Astrocyte of the spinal cord (primary cell): ENCODE measurements around the gene SLC7A7.
"Not testable (repeated sequence)": the region's sequence is repeated elsewhere in the genome, so short reads cannot be mapped to it uniquely, and the experiment has no call there.

Experiments
- DNase-seq: peaks from one replicate; pipeline ENCODE4 v3.0.0; 2011; ENCODE audit warnings: low read depth, low spot score
- H3K4me3 ChIP-seq: 2 replicates; pipeline ENCODE4 v1.5.1; 2011; ENCODE audit warnings: low read depth, mild to moderate bottlenecking, low read length, moderate library complexity
- in situ Hi-C: cut with HindIII; loops from 2 replicates; pipeline ENCODE4 v1.10.0; 2017; ENCODE audit warnings: low sequenced_read_pairs
- TF ChIP-seq, protein P1 (sequence below): IDR thresholded peaks from 2 replicates; pipeline ENCODE4 v1.5.1; 2012; ENCODE audit warnings: low read depth, mild to moderate bottlenecking, low read length, inconsistent platforms

SLC7A7 gene

DNA sequence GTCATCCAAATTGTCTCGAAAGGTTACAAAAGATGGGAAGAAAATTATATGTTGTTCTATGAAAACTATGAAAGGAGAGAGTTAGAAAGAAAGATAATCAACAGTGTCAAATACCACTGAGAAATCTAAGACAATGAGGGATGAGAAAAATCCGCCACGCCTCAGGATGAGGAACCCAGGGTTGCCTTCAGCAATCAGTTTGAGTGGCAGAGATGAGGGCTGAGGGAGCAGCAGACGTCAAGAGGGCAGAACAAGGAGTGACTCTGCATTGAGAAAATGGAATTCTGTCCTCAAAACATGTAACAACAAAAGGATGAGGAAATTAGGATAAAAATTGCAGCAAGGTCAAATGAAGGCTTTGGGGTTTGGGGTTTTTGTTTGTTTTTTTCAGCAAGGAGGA, 67.0 kb downstream of the SLC7A7 start:
- no peak for DNase-seq
- no peak overlapping the region for H3K4me3 ChIP-seq
- TF ChIP-seq, protein P1, sequence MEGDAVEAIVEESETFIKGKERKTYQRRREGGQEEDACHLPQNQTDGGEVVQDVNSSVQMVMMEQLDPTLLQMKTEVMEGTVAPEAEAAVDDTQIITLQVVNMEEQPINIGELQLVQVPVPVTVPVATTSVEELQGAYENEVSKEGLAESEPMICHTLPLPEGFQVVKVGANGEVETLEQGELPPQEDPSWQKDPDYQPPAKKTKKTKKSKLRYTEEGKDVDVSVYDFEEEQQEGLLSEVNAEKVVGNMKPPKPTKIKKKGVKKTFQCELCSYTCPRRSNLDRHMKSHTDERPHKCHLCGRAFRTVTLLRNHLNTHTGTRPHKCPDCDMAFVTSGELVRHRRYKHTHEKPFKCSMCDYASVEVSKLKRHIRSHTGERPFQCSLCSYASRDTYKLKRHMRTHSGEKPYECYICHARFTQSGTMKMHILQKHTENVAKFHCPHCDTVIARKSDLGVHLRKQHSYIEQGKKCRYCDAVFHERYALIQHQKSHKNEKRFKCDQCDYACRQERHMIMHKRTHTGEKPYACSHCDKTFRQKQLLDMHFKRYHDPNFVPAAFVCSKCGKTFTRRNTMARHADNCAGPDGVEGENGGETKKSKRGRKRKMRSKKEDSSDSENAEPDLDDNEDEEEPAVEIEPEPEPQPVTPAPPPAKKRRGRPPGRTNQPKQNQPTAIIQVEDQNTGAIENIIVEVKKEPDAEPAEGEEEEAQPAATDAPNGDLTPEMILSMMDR = no peak
- in situ Hi-C loops = no loop called here

GRCh38 chr14:22747769-22748168, 67.5 kb downstream of the SLC7A7 start:
- TF ChIP-seq, protein P1 = no peak
- H3K4me3 ChIP-seq = no peak overlapping the region
- in situ Hi-C loops = no loop called here
- DNase-seq = no peak

DNA sequence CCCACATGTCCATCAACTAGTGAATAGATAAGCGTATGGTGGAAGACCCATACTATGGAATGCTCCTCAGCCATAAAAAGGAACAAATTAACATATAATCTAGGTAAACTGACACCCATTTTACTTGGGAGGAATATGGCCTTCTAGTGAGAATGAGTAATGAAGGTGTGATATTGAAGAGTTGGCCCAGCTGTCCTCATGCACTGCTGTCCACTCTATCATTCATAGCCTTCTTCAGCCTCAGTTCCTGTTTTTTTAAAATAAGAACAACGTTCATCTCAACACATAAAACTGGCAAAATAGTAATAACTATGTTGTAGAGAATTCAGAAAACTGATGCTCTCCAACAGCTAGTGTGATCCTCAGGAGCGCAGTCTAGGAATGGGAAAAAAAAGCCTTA, 75.2 kb downstream of the SLC7A7 start:
- no peak overlapping the region for H3K4me3 ChIP-seq
- no peak for DNase-seq
- TF ChIP-seq, protein P1 = no peak
- in situ Hi-C loops = no loop called here

DNA sequence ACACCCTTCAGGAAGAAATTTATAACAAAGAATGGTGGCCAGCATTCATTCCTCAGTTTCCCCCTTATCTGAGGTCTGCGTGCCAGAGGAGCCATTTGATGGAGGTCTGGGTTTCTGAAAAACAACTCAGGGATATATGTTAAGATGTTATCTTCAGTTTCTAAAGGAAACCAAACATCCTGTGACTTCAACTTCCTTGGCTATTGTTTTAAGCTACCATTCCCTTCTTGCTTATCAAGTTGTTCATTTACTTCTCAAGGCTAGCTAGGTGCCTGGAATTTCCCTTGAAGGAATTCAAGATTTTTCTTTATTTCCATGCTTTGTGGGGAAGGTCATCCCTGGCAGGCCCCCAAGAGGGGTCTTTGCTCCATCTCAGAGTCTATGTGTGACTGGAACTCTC, 75.8 kb downstream of the SLC7A7 start:
- TF ChIP-seq, protein P1 = no peak
- no peak overlapping the region for H3K4me3 ChIP-seq
- DNase-seq = no peak
- in situ Hi-C loops = no loop called here

GRCh38 chr14:22737052-22737451, 78.2 kb downstream of the SLC7A7 start:
- TF ChIP-seq, protein P1 = no peak
- no peak for DNase-seq
- no peak overlapping the region for H3K4me3 ChIP-seq
- in situ Hi-C loops = no loop called here

GRCh38 chr14:22736384-22736783, 78.9 kb downstream of the SLC7A7 start:
- DNase-seq, H3K4me3 ChIP-seq, in situ Hi-C loops: not testable (repeated sequence)

GRCh38 chr14:22735096-22735495, 80.1 kb downstream of the SLC7A7 start:
- in situ Hi-C loops = no loop called here
- DNase-seq = no peak
- no peak overlapping the region for H3K4me3 ChIP-seq
- TF ChIP-seq, protein P1 = no peak
